Measurements from ENCODE around the gene SSRP1. TPM values are rescaled to one million over a fixed set of nuclear protein-coding genes. Genes with fewer than 3 reads are reported as not detected.

The SSRP1 gene
- total and polyA plus RNA-seq, 5 experiments from 2014 or later, result 35.9 to 74.5 (median 41.0) TPM

DNA sequence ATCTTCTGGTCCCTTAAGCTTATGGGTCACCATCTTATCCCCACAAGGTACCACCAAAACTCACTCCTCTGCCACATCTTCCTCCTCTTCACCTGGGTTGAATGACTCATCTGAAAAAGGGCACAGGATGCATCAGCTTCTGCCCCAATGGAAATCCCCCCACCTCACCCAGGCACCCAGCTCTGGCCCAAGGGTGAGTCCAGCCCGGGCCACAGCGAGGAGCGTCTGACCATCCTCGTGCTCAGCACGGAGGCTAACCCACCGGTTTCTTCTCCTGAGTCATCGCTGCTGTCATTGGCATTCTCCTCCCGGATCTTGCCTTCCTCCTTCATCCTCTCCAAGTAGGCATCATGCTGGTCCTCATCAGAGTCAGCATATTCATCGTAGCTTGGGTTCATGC lies 5.7 kb downstream of the SSRP1 start:
- H3K9me3 Mint-ChIP-seq, result no peaks in the 10 kb centered on the region
- peaks cover 8 to 77% (median 25%) of the 10 kb centered on the region in 3 donors for H3K36me3 Mint-ChIP-seq
- H3K4me3 Mint-ChIP-seq, result no peak overlapping the region
- POLR2A ChIA-PET, result no interaction called here
- H3K27me3 Mint-ChIP-seq, result no peaks in the 10 kb centered on the region
- no peak for ATAC-seq
- peaks cover 35 to 45% (median 40%) of the 10 kb centered on the region in 4 donors for H3K4me1 Mint-ChIP-seq
- peak overlapping the region in 6 of 10 donors; percentile 19 to 82 (median 54) for H3K27ac Mint-ChIP-seq
- DNase-seq, result no peak

- DNase-seq, result no peak
- no peak for ATAC-seq
- H3K27me3 Mint-ChIP-seq, result no peaks in the 10 kb centered on the region
- POLR2A ChIA-PET, result no interaction called here
- H3K36me3 Mint-ChIP-seq, result peaks cover 8 to 65% (median 25%) of the 10 kb centered on the region in 3 donors
- peak overlapping the region in 7 of 10 donors; percentile 8 to 78 (median 17) for H3K4me3 Mint-ChIP-seq
- H3K4me1 Mint-ChIP-seq, result peaks cover 34 to 41% (median 35%) of the 10 kb centered on the region in 4 donors
- no peaks in the 10 kb centered on the region for H3K9me3 Mint-ChIP-seq
- H3K27ac Mint-ChIP-seq, result peak overlapping the region in 8 of 10 donors; percentile 26 to 98 (median 58)
Measured at GRCh38 chr11:57327721-57328120, 8.0 kb downstream of the SSRP1 start.

GRCh38 chr11:57325735-57326048 lies 10.0 kb downstream of the SSRP1 start:
- H3K36me3 Mint-ChIP-seq, result peaks cover under 1 to 46% (median 21%) of the 10 kb centered on the region in 3 donors

DNA sequence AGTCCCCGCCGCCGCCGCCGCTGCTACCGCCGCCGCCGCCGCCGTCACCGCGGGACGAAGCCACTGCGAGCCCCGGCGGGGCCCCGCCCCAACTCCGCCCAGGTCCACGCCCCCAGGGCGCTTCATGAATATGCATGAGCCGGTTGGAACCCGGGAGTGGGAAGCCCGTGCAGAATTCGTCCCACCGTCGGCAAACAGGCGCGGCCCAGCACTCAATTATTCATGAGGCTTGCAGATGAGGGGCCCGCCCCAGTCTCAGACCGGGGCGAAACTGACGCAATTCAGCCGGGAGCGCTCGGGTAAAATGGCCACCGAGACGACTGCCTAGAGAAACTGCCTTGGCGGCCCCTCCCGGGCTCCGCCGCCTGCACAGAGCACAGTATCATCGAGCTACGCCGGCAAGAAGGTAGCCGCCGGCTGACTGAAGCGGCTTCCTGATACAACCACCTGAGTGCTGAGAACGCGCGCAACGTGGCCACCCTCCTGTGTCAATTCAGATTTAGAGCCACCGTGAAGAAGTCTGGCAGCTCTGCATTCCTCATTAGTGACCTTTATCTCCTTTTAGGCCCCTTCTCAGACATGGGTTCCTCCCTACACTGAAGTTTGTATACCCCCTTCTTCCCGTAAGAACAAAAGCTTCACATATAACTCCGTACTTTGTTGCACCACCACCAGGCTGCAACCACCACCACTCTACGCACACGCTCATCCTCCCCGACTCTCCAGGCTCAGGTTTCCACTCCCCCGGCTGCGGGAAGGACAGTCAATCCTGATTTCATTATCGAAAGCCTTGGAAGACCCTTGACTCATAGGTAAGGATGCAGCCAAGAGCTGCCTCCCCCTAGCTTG lies 10.6 kb downstream of the SSRP1 start, which contains the start of gene TNKS1BP1:
TSS of gene TNKS1BP1 (minus strand) at position 67 of the 849 bp plus-strand sequence. CDS start 3,067 bp downstream, outside the sequence.
- POLR2A ChIA-PET, result interaction anchor here (0.8 to 4.8 kb wide), 7 partner anchors 9 to 417 kb away, joined by 3 to 96 read pairs (median 3); partner anchors contain the start of genes P2RX3, SELENOH, SSRP1 and TIMM10
- peaks cover 0 to 40% (median 18%) of the 10 kb centered on the region in 3 donors for H3K36me3 Mint-ChIP-seq
- peak; percentile 88 to 90 for ATAC-seq

More at GRCh38 chr11:57325735-57326048, 10.0 kb downstream of the SSRP1 start:
- POLR2A ChIA-PET, result interaction anchor here (0.8 to 4.8 kb wide), 7 partner anchors 10 to 416 kb away, joined by 3 to 96 read pairs (median 3); partner anchors contain the start of genes P2RX3, SELENOH, SSRP1 and TIMM10
- ATAC-seq (no peak), DNase-seq (no peak)
- Mint-ChIP-seq H3K4me3 (peak overlapping the region; percentile 82 to 95 (median 92)), H3K4me1 (peaks cover 39 to 52% (median 44%) of the 10 kb centered on the region in 4 donors), H3K27me3 (no peaks in the 10 kb centered on the region), H3K9me3 (no peaks in the 10 kb centered on the region), H3K27ac (peak overlapping the region; percentile 95 to 100 (median 98))

GRCh38 chr11:57324154-57324885 lies 11.4 kb downstream of the SSRP1 start:
- Mint-ChIP-seq H3K9me3 (no peaks in the 10 kb centered on the region), H3K36me3 (peaks cover 0 to 34% (median 11%) of the 10 kb centered on the region in 3 donors), H3K4me3 (peak overlapping the region; percentile 82 to 94 (median 88)), H3K27ac (peak overlapping the region; percentile 37 to 98 (median 88)), H3K4me1 (peaks cover 39 to 51% (median 42%) of the 10 kb centered on the region in 4 donors), H3K27me3 (no peaks in the 10 kb centered on the region)
- DNase-seq, result peak in 3 of 10 donors; percentile 17 to 35 (median 33)
- POLR2A ChIA-PET, result interaction anchor here (1.2 to 4.8 kb wide), 4 partner anchors 12 to 417 kb away, joined by 3 to 96 read pairs (median 4); partner anchors contain the start of genes P2RX3, SELENOH and SSRP1
- ATAC-seq, result peak in 1 of 2 donors; percentile 6

More for the DNA sequence above, 10.6 kb downstream of the SSRP1 start, which contains the start of gene TNKS1BP1:
- H3K27me3 Mint-ChIP-seq, result no peaks in the 10 kb centered on the region
- DNase-seq, result peak; percentile 77 to 95 (median 86)
- H3K27ac Mint-ChIP-seq, result peak within 1 kb of the TSS; percentile 95 to 100 (median 98)
- peaks cover 39 to 52% (median 43%) of the 10 kb centered on the region in 4 donors for H3K4me1 Mint-ChIP-seq
- H3K9me3 Mint-ChIP-seq, result no peaks in the 10 kb centered on the region
- H3K4me3 Mint-ChIP-seq, result peak within 1 kb of the TSS; percentile 82 to 95 (median 93)

DNA sequence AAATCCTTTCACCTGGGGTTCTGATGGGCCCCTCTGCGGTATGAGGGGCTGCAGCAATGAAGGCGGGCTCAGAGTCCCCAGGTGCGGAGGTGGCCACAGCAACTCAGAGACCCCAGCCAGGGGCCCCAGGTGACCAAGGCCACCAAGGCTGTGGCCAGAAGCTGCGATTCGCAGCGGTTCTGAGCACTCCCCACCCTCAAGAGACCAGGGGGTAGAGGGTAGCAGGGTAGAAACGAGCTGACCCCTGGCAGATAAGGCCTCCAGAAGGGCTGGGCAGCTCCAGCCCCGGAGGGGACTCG lies 11.9 kb downstream of the SSRP1 start:
- Mint-ChIP-seq H3K9me3 (no peaks in the 10 kb centered on the region), H3K27ac (peak overlapping the region; percentile 37 to 93 (median 88)), H3K27me3 (no peaks in the 10 kb centered on the region), H3K4me3 (peak overlapping the region; percentile 77 to 94 (median 88)), H3K4me1 (peaks cover 39 to 51% (median 44%) of the 10 kb centered on the region in 4 donors), H3K36me3 (peaks cover 0 to 33% (median 11%) of the 10 kb centered on the region in 3 donors)
- ATAC-seq, result no peak
- no peak for DNase-seq
- POLR2A ChIA-PET, result interaction anchor here (4.8 kb wide), 1 partner anchor 12 kb away, joined by 96 read pairs; the partner anchor contains the start of genes P2RX3 and SSRP1

- ATAC-seq, result no peak
- H3K4me3 Mint-ChIP-seq, result peak overlapping the region; percentile 77 to 94 (median 88)
- no peaks in the 10 kb centered on the region for H3K9me3 Mint-ChIP-seq
- POLR2A ChIA-PET, result interaction anchor here (4.8 kb wide), 1 partner anchor 13 kb away, joined by 96 read pairs; the partner anchor contains the start of genes P2RX3 and SSRP1
- no peaks in the 10 kb centered on the region for H3K27me3 Mint-ChIP-seq
- no peak for DNase-seq
- peak overlapping the region; percentile 49 to 93 (median 85) for H3K27ac Mint-ChIP-seq
- peaks cover 38 to 51% (median 44%) of the 10 kb centered on the region in 4 donors for H3K4me1 Mint-ChIP-seq
- peaks cover 0 to 28% (median 11%) of the 10 kb centered on the region in 3 donors for H3K36me3 Mint-ChIP-seq
Measured at GRCh38 chr11:57323167-57323854, 12.4 kb downstream of the SSRP1 start.

DNA sequence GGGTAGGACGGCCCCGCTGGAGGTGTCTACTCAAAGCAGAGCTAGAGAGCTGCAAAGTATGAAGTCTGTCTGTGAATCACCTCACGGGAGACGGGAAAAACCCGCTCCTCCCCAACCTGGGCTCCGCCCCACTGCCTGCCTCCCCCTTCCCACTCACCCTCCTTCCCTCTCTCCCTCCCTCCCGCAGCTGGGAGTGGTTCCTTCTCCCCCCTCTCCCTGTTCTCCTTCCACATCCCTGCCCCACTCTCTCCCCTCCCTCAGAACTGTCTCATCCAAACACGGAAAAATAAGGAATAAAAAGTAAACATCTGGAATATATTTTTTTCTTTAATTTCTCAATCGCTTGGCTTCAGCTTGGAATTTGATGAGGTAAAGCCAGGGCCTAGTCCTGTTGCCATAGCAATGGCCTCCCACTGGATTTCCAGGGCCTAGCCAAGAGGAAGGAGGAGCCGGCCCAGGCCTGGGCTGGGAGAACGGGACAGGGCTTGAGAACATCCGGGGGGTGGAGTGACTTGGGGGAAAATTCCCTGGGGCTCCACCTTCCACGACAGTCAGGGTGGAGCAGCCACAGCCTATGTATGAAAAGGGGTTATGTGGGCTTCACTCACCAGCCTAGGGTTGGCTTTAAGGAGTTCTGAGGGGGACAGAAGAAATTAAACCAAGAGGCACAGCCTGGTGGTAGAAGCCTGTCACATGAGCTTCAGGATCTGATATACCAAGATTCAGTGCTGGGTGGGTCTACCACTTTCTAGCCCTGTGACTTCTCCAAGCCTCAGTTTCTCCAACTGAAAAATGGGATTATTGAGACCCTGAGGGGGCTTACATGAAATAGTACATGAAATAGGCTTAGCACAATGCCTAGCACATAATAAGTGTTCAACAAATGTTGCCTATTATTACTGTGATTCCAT lies 13.2 kb downstream of the SSRP1 start:
- Mint-ChIP-seq H3K4me3 (peak overlapping the region; percentile 77 to 94 (median 88)), H3K9me3 (no peaks in the 10 kb centered on the region), H3K27ac (peak overlapping the region; percentile 21 to 93 (median 81)), H3K36me3 (peaks cover 0 to 20% (median 5%) of the 10 kb centered on the region in 3 donors), H3K4me1 (peaks cover 38 to 52% (median 43%) of the 10 kb centered on the region in 4 donors), H3K27me3 (no peaks in the 10 kb centered on the region)
- ATAC-seq (no peak), DNase-seq (no peak)
- POLR2A ChIA-PET, result interaction anchor here (4.8 kb wide), 1 partner anchor 13 kb away, joined by 96 read pairs; the partner anchor contains the start of genes P2RX3 and SSRP1

DNA sequence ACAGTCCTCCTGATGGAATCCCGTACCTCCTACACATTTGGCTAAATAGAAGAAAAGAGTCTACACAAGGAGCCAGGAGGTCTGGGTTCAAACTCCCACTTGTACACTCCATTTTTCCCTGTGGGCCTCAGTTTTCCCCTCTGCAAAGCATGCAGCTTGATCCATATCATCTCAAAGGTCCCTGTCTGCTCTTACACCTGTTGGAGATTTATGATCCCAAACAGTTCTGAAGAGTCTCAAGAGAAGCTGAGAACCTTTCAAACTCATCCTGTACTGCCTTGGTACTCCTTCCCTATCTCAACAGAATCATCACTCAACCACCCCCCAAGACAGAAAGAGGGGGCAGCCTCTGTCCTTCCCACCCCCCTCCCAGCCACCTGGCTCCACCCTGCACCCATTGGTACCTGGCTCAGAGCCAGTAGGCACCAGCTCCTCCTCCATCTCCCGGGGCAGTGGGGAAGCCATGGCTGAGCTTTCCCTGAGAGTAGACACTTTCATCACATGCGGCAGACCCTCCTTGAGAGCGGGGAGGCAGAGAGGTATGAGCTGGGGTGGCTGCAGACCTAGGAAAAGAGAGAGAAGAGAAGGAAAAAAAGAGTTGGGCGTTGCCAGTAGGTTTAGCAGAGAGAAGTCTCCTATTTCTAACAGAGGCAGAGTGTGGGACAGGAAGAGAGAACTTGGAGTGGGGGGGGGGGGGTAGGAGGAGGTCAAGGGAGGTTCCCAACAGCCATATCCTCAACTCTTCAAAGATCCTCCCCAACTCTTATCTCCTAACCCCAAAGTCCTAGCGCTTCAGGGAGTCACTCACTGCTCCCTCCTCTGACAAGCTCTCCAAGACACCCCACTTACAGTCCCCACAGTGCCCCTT lies 14.1 kb downstream of the SSRP1 start:
- peak overlapping the region in 5 of 10 donors; percentile 2 to 70 (median 35) for H3K4me3 Mint-ChIP-seq
- POLR2A ChIA-PET, result no interaction called here
- H3K27ac Mint-ChIP-seq, result peak overlapping the region in 8 of 10 donors; percentile 16 to 89 (median 49)
- no peaks in the 10 kb centered on the region for H3K27me3 Mint-ChIP-seq
- H3K4me1 Mint-ChIP-seq, result peaks cover 29 to 47% (median 39%) of the 10 kb centered on the region in 4 donors
- ATAC-seq, result no peak
- no peaks in the 10 kb centered on the region for H3K9me3 Mint-ChIP-seq
- H3K36me3 Mint-ChIP-seq, result peaks cover 0 to 11% (median 0%) of the 10 kb centered on the region in 3 donors
- DNase-seq, result no peak

DNA sequence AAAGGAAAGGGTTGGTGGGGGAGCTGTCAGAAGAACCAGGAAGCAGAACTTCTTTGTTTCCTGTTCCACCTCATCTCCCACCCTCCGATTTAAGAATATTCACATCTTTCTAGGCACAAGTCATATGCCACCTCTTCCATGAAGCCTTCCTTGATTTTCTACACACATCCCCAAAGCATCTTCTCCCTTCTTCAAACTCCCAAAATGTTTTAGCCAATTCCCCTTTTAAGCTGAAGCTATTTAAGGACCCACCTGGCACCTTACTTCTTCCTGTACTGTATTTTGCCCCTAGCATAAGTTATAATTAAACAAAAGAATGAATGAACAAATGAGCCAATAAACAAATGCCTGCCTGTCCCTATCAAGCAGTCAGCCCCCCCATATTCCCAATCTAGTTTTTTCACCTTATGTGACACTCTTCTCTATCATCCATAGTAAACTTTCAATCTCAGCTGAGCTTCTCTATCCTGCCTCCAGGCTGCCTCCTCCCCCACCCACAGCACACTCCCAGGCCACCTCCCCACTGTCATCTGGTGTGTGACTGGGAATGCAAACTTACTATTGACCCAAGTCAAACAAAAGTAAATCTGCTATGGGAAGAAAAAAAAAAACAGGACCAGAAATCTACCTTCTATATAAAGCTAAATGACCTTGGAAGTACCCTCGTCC lies 14.8 kb downstream of the SSRP1 start:
- H3K4me3 Mint-ChIP-seq, result no peak overlapping the region
- H3K4me1 Mint-ChIP-seq, result peaks cover 24 to 40% (median 33%) of the 10 kb centered on the region in 4 donors
- no peaks in the 10 kb centered on the region for H3K27me3 Mint-ChIP-seq
- peak overlapping the region in 8 of 10 donors; percentile 1 to 58 (median 26) for H3K27ac Mint-ChIP-seq
- POLR2A ChIA-PET, result no interaction called here
- DNase-seq, result no peak
- peaks cover 0 to 5% (median 0%) of the 10 kb centered on the region in 3 donors for H3K36me3 Mint-ChIP-seq
- H3K9me3 Mint-ChIP-seq, result no peaks in the 10 kb centered on the region
- no peak for ATAC-seq

All from naive thymus-derived CD8-positive, alpha-beta T cell (primary cell).